HepG2 (cell line): Measurements from ENCODE around the gene PRKAG1. TPM values are rescaled to one million over a fixed set of nuclear protein-coding genes. Genes with fewer than 3 reads are reported as not detected.
A peak's percentile ranks its signal among the peaks of the same experiment; 100 is the strongest.

Experiments
- ATF1 ChIP-seq: IDR thresholded peaks from 2 replicates; pipeline ENCODE4 v1.6.1; 2016; ENCODE audit warnings: mild to moderate bottlenecking, control low read depth
- KLF15 ChIP-seq: sonication (generic); formaldehyde crosslinking; IDR thresholded peaks from 2 replicates; pipeline ENCODE4 v1.8.1; 2023; ENCODE audit warnings: borderline replicate concordance, mild to moderate bottlenecking, inconsistent platforms, missing genetic modification reagents, mixed read lengths
- MED8 ChIP-seq: sonication (generic); formaldehyde crosslinking; IDR thresholded peaks from 2 replicates; pipeline ENCODE4 v1.8.1; 2023; ENCODE audit warnings: mild to moderate bottlenecking, missing genetic modification reagents; ENCODE audit not compliant: insufficient replicate concordance
- MEIS1 ChIP-seq: sonication (generic); formaldehyde crosslinking; IDR thresholded peaks from 2 replicates; pipeline ENCODE4 v1.9.0; 2021; ENCODE audit warnings: mild to moderate bottlenecking, missing genetic modification reagents, moderate library complexity, borderline replicate concordance
- NCOA1 ChIP-seq: sonication (generic); formaldehyde crosslinking; IDR thresholded peaks from 2 replicates; pipeline ENCODE4 v1.9.0; 2021; ENCODE audit warnings: missing genetic modification reagents
- PPARG ChIP-seq: conservative IDR thresholded peaks from 2 replicates; pipeline ENCODE4 v1.6.1; 2016; ENCODE audit warnings: missing biosample characterization, missing genetic modification reagents
- SALL2 ChIP-seq: sonication (generic); formaldehyde crosslinking; IDR thresholded peaks from 2 replicates; pipeline ENCODE4 v1.8.1; 2023; ENCODE audit warnings: mild to moderate bottlenecking, missing genetic modification reagents, inconsistent platforms
- ZNF207 ChIP-seq: fragments of 450-650 bp; IDR thresholded peaks from 2 replicates; pipeline ENCODE4 v1.6.1; 2016; ENCODE audit warnings: antibody characterized with exemption, borderline replicate concordance
- ZNF839 ChIP-seq: sonication (generic); formaldehyde crosslinking; IDR thresholded peaks from 2 replicates; pipeline ENCODE4 v1.4.0; 2020; ENCODE audit warnings: missing genetic modification reagents, mild to moderate bottlenecking, borderline replicate concordance
- polyA plus RNA-seq, 8 experiments: library from polyadenylated mRNA; depleted of rRNA in 3 of 8; stranded (reverse) in 7 of 8; unstranded in 1 of 8; fragments of >200 nt; fragmentation: Illumina TruSeq in 4 of 8; extraction: Trizol in 4 of 8; gene quantifications; 2 replicates each; pipeline versions ENCODE4 v1.2.1 to v1.2.3, GENCODE V29; 2011 to 2016; ENCODE audit warnings: low read depth in 4 of 8, missing spikeins in 1 of 8, mixed read lengths in 1 of 8; ENCODE audit not compliant: insufficient read depth in 1 of 8
- total RNA-seq, 5 experiments: library from RNA; depleted of rRNA; stranded (reverse); fragments of >200 nt; fragmentation: Illumina TruSeq; extraction: Trizol; gene quantifications; 2 replicates each; pipeline ENCODE4 v1.2.3, GENCODE V29; 2016; ENCODE audit warnings: low read depth in 1 of 5
- TF ChIP-seq, protein P1 (sequence below): sonication (generic); formaldehyde crosslinking; IDR thresholded peaks from 2 replicates; pipeline ENCODE4 v1.4.0; 2020; ENCODE audit warnings: missing genetic modification reagents, borderline replicate concordance
- TF ChIP-seq, protein P2 (sequence below): IDR thresholded peaks from 2 replicates; pipeline ENCODE4 v1.6.1; 2018; ENCODE audit warnings: missing genetic modification reagents, mild to moderate bottlenecking, missing compliant biosample characterization
- TF ChIP-seq, protein P3 (sequence below), 2 experiments: fragments of 450-650 bp in 1 of 2; sonication (generic) in 1 of 2; formaldehyde crosslinking in 1 of 2; IDR thresholded peaks; 2 replicates each; pipeline versions ENCODE4 v1.6.1 to v1.8.0; 2016 to 2022; ENCODE audit warnings: antibody characterized with exemption in 1 of 2, mild to moderate bottlenecking in 1 of 2, missing genetic modification reagents in 1 of 2

Gene PRKAG1
- total and polyA plus RNA-seq, 2 of the 13 experiments (the other 11 are each of a cell fraction or from before 2014, with no cell fraction given): 26.1 to 32.8 TPM

DNA sequence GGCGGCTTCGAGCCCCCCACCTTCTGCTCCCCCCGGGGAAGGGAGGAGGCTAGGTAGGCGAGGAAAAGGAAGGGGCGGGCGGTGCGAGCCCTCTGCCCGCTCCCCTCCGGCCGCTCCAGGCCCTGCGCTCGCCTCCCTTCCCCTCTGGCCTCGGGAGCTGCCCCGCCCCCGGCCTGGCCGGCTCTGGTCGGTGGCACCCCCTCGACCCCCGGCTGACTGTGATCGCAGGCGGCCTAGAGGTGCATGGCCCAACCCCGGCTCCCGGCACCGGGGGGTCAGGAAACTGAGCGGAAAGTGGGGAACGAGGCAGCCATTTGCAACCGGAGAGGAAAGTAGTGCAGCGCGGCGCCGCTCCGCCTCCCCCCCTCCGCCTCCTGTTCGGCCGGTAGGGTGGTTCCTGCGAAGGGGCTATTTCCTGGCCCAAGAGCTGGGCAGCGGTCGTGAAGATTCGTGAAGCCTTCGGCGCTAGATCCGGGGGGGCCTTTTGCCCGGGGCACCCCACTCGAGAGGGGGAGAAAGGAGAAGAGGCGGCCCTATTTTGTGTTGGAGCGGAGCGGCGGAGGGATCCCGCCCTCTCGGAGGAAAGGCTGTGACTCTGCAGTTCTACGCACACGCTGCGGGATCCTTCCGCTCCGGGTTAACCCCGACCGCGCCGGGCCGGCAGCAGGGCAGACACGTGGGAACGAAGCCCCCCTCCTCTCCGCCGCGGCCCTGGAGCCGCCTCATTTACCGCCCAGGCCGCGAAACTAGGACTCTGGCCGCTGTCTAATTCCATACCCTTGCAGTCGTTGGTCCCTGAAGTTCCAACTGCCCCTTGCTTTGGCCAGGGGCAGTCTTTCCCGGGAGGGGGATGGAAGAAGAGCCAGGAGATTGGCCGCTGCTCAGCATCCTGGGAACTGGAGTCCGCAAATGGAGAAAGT, 41.9 kb upstream of the PRKAG1 start, which contains the start of gene KMT2D (continued):
- TF ChIP-seq, protein P1, sequence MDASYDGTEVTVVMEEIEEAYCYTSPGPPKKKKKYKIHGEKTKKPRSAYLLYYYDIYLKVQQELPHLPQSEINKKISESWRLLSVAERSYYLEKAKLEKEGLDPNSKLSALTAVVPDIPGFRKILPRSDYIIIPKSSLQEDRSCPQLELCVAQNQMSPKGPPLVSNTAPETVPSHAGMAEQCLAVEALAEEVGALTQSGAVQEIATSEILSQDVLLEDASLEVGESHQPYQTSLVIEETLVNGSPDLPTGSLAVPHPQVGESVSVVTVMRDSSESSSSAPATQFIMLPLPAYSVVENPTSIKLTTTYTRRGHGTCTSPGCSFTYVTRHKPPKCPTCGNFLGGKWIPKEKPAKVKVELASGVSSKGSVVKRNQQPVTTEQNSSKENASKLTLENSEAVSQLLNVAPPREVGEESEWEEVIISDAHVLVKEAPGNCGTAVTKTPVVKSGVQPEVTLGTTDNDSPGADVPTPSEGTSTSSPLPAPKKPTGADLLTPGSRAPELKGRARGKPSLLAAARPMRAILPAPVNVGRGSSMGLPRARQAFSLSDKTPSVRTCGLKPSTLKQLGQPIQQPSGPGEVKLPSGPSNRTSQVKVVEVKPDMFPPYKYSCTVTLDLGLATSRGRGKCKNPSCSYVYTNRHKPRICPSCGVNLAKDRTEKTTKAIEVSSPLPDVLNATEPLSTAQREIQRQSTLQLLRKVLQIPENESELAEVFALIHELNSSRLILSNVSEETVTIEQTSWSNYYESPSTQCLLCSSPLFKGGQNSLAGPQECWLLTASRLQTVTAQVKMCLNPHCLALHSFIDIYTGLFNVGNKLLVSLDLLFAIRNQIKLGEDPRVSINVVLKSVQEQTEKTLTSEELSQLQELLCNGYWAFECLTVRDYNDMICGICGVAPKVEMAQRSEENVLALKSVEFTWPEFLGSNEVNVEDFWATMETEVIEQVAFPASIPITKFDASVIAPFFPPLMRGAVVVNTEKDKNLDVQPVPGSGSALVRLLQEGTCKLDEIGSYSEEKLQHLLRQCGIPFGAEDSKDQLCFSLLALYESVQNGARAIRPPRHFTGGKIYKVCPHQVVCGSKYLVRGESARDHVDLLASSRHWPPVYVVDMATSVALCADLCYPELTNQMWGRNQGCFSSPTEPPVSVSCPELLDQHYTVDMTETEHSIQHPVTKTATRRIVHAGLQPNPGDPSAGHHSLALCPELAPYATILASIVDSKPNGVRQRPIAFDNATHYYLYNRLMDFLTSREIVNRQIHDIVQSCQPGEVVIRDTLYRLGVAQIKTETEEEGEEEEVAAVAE (CRISPR knock-in tag): peak; percentile 71; the same call in 1 of the 2 replicates
- peak; percentile 93 for TF ChIP-seq ATF1
- TF ChIP-seq, protein P2, sequence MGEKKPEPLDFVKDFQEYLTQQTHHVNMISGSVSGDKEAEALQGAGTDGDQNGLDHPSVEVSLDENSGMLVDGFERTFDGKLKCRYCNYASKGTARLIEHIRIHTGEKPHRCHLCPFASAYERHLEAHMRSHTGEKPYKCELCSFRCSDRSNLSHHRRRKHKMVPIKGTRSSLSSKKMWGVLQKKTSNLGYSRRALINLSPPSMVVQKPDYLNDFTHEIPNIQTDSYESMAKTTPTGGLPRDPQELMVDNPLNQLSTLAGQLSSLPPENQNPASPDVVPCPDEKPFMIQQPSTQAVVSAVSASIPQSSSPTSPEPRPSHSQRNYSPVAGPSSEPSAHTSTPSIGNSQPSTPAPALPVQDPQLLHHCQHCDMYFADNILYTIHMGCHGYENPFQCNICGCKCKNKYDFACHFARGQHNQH (CRISPR knock-in tag): peak; percentile 59
- TF ChIP-seq ZNF207: no peak
- TF ChIP-seq NCOA1 (CRISPR knock-in tag): peak; percentile 84; the same call in 1 of the 2 replicates
- 0 out of 2 replicates have a peak, but pooled peaks have one; percentile 20 for TF ChIP-seq KLF15
- peak; percentile 63; the same call in 1 of the 2 replicates for TF ChIP-seq SALL2
- TF ChIP-seq, protein P3, sequence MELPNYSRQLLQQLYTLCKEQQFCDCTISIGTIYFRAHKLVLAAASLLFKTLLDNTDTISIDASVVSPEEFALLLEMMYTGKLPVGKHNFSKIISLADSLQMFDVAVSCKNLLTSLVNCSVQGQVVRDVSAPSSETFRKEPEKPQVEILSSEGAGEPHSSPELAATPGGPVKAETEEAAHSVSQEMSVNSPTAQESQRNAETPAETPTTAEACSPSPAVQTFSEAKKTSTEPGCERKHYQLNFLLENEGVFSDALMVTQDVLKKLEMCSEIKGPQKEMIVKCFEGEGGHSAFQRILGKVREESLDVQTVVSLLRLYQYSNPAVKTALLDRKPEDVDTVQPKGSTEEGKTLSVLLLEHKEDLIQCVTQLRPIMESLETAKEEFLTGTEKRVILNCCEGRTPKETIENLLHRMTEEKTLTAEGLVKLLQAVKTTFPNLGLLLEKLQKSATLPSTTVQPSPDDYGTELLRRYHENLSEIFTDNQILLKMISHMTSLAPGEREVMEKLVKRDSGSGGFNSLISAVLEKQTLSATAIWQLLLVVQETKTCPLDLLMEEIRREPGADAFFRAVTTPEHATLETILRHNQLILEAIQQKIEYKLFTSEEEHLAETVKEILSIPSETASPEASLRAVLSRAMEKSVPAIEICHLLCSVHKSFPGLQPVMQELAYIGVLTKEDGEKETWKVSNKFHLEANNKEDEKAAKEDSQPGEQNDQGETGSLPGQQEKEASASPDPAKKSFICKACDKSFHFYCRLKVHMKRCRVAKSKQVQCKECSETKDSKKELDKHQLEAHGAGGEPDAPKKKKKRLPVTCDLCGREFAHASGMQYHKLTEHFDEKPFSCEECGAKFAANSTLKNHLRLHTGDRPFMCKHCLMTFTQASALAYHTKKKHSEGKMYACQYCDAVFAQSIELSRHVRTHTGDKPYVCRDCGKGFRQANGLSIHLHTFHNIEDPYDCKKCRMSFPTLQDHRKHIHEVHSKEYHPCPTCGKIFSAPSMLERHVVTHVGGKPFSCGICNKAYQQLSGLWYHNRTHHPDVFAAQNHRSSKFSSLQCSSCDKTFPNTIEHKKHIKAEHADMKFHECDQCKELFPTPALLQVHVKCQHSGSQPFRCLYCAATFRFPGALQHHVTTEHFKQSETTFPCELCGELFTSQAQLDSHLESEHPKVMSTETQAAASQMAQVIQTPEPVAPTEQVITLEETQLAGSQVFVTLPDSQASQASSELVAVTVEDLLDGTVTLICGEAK (IDR thresholded peaks at IDR 0.05): no peak
- TF ChIP-seq, protein P3 (CRISPR knock-in tag; IDR thresholded peaks at IDR 0.05): 0 out of 2 replicates have a peak, but pooled peaks have one; percentile 93
- no peak for TF ChIP-seq PPARG
- TF ChIP-seq ZNF839: peak; percentile 75; the same call in 1 of the 2 replicates
- peak; percentile 94 for TF ChIP-seq MED8
- peak; percentile 76; the same call in 1 of the 2 replicates for TF ChIP-seq MEIS1 (CRISPR knock-in tag)
